Body of pancreas (tissue), 4 donors: ENCODE results near the gene NT5DC3. TPM values are rescaled to one million over a fixed set of nuclear protein-coding genes. Genes with fewer than 3 reads are reported as not detected.

Source experiments
- ATAC-seq: fragments of 150-250 bp; one replicate; pipeline ENCODE4 v1.9.1; 2016
- DNase-seq, 4 donors: peaks; one replicate each; pipeline ENCODE4 v3.0.0-alpha.2; 2019
- H3K27ac ChIP-seq, 4 donors: fragments of 200-600 bp; sonication (generic); 1 replicate in 3 of 4; 2 replicates in 1 of 4; pipeline versions ENCODE4 v1.5.1 to v1.6.1; 2016 to 2019; ENCODE audit warnings: mild to moderate bottlenecking in 1 of 4, mixed read lengths in 1 of 4, moderate library complexity in 1 of 4
- H3K27me3 ChIP-seq, 2 donors: fragments of 200-600 bp; sonication (generic); one replicate each; pipeline ENCODE4 v1.6.0; 2016; ENCODE audit warnings: mild to moderate bottlenecking in 1 of 2
- H3K36me3 ChIP-seq, 2 donors: fragments of 200-600 bp; sonication (generic); replicated peaks in 1 of 2; 2 replicates each; pipeline ENCODE4 v1.5.1; 2016; ENCODE audit warnings: low read depth in 2 of 2; ENCODE audit not compliant: insufficient read depth in 1 of 2
- H3K4me1 ChIP-seq: fragments of 200-600 bp; sonication (generic); one replicate; pipeline ENCODE4 v1.6.0; 2016
- H3K4me3 ChIP-seq, 2 donors: fragments of 200-600 bp; sonication (generic); 1 replicate in 1 of 2; 2 replicates in 1 of 2; pipeline ENCODE4 v1.5.1; 2016 to 2019
- H3K9me3 ChIP-seq, 3 donors: fragments of 200-600 bp; sonication (generic); 1 replicate in 2 of 3; 2 replicates in 1 of 3; pipeline ENCODE4 v1.5.1; 2016
- POLR2A ChIP-seq, 3 donors: fragments of 450-650 bp; IDR thresholded peaks; one replicate each; pipeline ENCODE4 v1.6.1; 2016; ENCODE audit warnings: antibody characterized with exemption in 3 of 3, mild to moderate bottlenecking in 2 of 3
- WGBS, 2 donors: methylation state at CpG; one replicate each; pipeline ENCODE4 v1.1.5; 2017; 5-methylcytosine and 5-hydroxymethylcytosine counted together
- intact Hi-C: fragments of 100-400 bp; cut with DNase I; formaldehyde crosslinking; loops from one replicate; pipeline ENCODE4 v1.15.1; 2023
- total RNA-seq, 2 donors: library from RNA; depleted of rRNA; stranded (reverse); fragments of >200 nt; gene quantifications; one replicate each; pipeline ENCODE4 v1.1.0, GENCODE V29; 2016
- TF ChIP-seq, protein P1 (sequence below), 7 experiments: fragments of 450-650 bp in 4 of 7; fragments of 200-600 bp in 3 of 7; sonication (generic) in 3 of 7; IDR thresholded peaks; one replicate each; pipeline ENCODE4 v1.5.1; 2016 to 2019; ENCODE audit warnings: antibody characterized with exemption in 7 of 7

Gene NT5DC3
- total RNA-seq, 2 donors from 2014 or later = 5.2 to 14.5 TPM

DNA sequence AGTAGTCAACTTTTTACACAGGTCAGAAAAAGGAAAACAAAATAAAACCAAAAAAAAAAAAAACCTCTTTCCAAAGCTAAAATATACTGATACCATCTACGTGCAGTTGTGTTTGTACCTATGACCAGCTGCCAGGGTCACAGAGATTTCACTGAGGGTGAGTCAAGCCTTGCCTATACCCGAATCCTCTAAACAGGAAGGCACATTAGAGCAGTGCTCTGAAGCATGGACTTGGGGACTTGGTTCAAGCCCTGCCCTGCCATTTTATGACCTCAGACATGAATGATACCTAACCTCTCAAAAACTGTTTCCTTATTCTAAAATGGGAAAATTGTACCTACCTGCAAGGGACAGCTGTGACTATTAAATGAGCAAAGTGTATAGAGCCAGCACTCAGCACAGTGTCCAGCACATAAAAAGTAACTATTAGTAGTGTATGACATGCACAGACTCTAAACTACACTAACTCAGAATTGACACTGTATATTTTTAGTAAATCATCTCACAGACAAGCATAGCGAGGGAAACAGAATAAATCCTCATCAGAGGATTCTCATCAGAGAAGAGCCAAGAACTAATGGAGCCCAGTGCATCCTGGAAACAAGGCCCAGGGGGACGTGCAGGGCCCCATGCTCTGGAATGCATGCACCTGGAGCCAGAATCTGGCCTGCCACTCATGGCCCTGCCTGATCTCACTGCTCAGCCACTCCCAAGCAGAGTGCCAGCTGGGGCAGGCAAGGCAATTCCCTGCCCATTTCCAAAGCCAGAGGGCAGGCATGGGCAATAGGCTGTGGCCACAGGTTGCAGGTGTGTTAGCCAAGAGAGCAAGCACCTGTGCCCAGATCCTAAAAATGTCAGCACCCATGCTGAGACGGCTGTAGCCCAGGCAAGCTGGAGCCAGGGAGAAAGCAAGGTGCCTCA is 57.0 kb downstream of the NT5DC3 start:
- intact Hi-C loops = loop anchor here (10.0 kb wide), 1 partner anchor 81 kb away; no protein-coding TSS in a partner anchor
- Histone ChIP-seq H3K4me1 (peaks cover 21% of the 10 kb centered on the region), H3K9me3 (no peaks in the 10 kb centered on the region), H3K36me3 (peaks cover 0 to 1% of the 10 kb centered on the region in 2 donors), H3K4me3 (no peak overlapping the region), H3K27me3 (no peaks in the 10 kb centered on the region), H3K27ac (peak overlapping the region in 2 of 4 donors; percentile 16 to 19)
- DNase-seq = peak; percentile 34 to 64 (median 52)
- TF ChIP-seq, protein P1, sequence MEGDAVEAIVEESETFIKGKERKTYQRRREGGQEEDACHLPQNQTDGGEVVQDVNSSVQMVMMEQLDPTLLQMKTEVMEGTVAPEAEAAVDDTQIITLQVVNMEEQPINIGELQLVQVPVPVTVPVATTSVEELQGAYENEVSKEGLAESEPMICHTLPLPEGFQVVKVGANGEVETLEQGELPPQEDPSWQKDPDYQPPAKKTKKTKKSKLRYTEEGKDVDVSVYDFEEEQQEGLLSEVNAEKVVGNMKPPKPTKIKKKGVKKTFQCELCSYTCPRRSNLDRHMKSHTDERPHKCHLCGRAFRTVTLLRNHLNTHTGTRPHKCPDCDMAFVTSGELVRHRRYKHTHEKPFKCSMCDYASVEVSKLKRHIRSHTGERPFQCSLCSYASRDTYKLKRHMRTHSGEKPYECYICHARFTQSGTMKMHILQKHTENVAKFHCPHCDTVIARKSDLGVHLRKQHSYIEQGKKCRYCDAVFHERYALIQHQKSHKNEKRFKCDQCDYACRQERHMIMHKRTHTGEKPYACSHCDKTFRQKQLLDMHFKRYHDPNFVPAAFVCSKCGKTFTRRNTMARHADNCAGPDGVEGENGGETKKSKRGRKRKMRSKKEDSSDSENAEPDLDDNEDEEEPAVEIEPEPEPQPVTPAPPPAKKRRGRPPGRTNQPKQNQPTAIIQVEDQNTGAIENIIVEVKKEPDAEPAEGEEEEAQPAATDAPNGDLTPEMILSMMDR (IDR thresholded peaks at IDR 0.05) = peak in 5 of 7 experiments; percentile 20 to 57 (median 38)
- TF ChIP-seq POLR2A (IDR thresholded peaks at IDR 0.05) = no peak
- 57 to 61% methylated on average over 5 of the region's 5 CpGs for WGBS, 2 donors
- ATAC-seq = peak; percentile 68

DNA sequence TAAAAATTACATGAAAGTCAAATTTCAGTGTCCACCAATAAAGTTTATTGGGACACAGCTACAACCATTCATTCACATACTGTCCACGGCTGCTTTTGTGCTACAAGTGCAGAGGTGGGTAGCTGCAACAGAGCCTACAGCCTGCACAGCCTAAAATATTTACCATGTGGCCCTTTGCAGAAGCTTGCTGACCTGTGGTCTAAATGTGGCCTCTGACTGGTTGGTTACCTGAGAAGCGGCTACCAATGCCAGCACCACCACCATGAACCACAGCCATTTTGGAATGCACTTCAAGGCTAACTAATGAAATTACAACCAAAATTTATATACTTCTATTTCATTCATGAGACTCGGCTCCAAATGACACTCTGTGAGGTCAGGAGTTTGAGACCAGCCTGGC is 58.6 kb downstream of the NT5DC3 start:
- Histone ChIP-seq H3K27ac (no peak overlapping the region), H3K36me3 (peaks cover 0 to 1% of the 10 kb centered on the region in 2 donors), H3K4me3 (no peak overlapping the region), H3K4me1 (peaks cover 21% of the 10 kb centered on the region), H3K9me3 (no peaks in the 10 kb centered on the region), H3K27me3 (no peaks in the 10 kb centered on the region)
- no peak for DNase-seq
- intact Hi-C loops = loop anchor here (10.0 kb wide), 1 partner anchor 82 kb away; no protein-coding TSS in a partner anchor
- no peak for ATAC-seq
- TF ChIP-seq, protein P1 (IDR thresholded peaks at IDR 0.05) = no peak
- TF ChIP-seq POLR2A (IDR thresholded peaks at IDR 0.05) = no peak
- 83 to 92% methylated on average over 3 of the region's 3 CpGs for WGBS, 2 donors

DNA sequence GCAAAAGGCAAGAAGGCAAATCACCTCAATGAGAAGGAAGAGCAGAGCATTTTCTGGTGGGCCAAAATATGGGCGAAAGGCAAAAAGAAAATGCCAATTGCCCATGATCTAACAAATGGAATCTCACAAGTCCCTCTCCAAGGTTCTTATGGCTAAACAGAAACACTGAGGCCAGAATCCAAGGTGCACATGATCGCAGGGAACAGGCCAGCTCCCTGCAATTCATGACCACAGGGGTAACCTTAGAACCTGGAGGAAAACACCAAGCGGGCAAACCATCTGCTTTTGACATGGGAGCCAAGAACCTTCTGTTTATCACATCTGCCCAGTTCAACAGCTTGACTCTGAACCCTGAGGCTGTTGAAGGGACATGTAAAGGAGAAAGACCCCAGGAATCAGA is 60.0 kb downstream of the NT5DC3 start:
- 97 to 100% methylated on average over 3 of the region's 3 CpGs for WGBS, 2 donors
- Histone ChIP-seq H3K4me3 (no peak overlapping the region), H3K4me1 (peaks cover 20% of the 10 kb centered on the region), H3K9me3 (no peaks in the 10 kb centered on the region), H3K27me3 (no peaks in the 10 kb centered on the region), H3K27ac (no peak overlapping the region), H3K36me3 (peaks cover 0 to 5% of the 10 kb centered on the region in 2 donors)
- no peak for DNase-seq
- intact Hi-C loops = loop anchor here (10.0 kb wide), 1 partner anchor 84 kb away; no protein-coding TSS in a partner anchor
- TF ChIP-seq POLR2A (IDR thresholded peaks at IDR 0.05) = no peak
- TF ChIP-seq, protein P1 (IDR thresholded peaks at IDR 0.05) = no peak
- ATAC-seq = no peak

DNA sequence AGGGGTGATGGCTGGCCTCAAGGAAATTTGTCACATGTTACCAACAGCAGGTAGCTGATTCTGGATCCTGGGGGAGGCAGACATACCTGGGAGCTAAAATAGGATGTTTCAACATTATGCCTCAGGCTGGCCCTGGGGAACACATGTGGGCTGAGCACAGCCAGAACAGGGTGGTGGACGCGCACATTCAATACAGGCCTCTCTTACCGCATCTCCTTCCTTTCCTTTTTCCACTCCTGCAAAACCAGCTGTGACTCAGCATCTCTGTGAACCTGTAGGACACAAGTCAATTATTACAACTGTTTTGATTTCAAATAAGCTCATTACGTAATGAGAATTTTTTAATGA is 61.0 kb downstream of the NT5DC3 start:
- DNase-seq = no peak
- TF ChIP-seq, protein P1 (IDR thresholded peaks at IDR 0.05) = no peak
- no peak for TF ChIP-seq POLR2A (IDR thresholded peaks at IDR 0.05)
- Histone ChIP-seq H3K4me3 (no peak overlapping the region), H3K9me3 (no peaks in the 10 kb centered on the region), H3K27ac (no peak overlapping the region), H3K27me3 (no peaks in the 10 kb centered on the region), H3K4me1 (peaks cover 16% of the 10 kb centered on the region), H3K36me3 (peaks cover 0 to 5% of the 10 kb centered on the region in 2 donors)
- 88 to 90% methylated on average over 4 of the region's 4 CpGs for WGBS, 2 donors
- intact Hi-C loops = loop anchor here (10.0 kb wide), 1 partner anchor 85 kb away; no protein-coding TSS in a partner anchor
- ATAC-seq = no peak
